Parietal lobe (tissue), 1 donor: ENCODE measurements around the gene CT47C1. TPM values are rescaled to one million over a fixed set of nuclear protein-coding genes. Genes with fewer than 3 reads are reported as not detected.

Experiments
- total RNA-seq: library from RNA; depleted of rRNA; stranded (reverse); fragments of >200 nt; gene quantifications from one replicate; pipeline ENCODE4 v1.2.3, GENCODE V29; 2014

CT47C1 gene
- total RNA-seq = not detected

GRCh38 chrX:119072744-119073143 is at the start of gene CT47C1:
CT47C1 (plus strand) TSS chrX:119072993; CDS start chrX:119073226, 233 bp downstream.

Other genes with a start within 250 kb of the CT47C1 start
- 29.7 TPM for gene ZCCHC12, start 249.2 kb upstream of the CT47C1 start, total RNA-seq
- gene LONRF3, start 98.4 kb upstream of the CT47C1 start, total RNA-seq = 2.5 TPM
- not detected for gene KIAA1210, start 54.8 kb downstream of the CT47C1 start, total RNA-seq
- 140 TPM for gene PGRMC1, start 163.3 kb downstream of the CT47C1 start, total RNA-seq